GM12801 (cell line): Measurements from ENCODE around the gene MS4A15.

Experiments used
- TF ChIP-seq, protein P1 (sequence below): IDR thresholded peaks from one replicate; pipeline ENCODE4 v1.5.1; 2011; ENCODE audit warnings: control low read depth; ENCODE audit not compliant: insufficient read length; ENCODE audit errors: extremely low read depth

Gene MS4A15

DNA sequence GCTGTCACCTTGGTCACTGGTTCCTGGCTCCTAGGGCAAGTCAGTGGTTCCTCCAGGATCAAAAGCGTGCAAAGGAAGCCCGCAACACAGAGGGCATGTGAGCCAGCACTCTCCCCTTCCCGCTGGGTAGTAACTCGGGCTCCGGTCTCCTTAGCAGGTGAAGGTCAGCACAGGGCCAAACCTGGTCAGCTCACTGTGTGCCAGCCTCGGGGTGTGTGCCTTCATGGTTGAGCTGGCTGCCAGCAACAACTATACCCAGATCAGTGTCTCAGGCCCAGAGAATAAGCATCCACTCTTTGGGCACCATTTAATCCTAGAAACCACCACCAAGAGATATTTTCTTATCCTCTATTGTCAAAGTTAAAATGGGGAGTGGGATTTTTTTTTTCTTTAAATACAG lies 69.1 kb downstream of the MS4A15 start:
- TF ChIP-seq, protein P1, sequence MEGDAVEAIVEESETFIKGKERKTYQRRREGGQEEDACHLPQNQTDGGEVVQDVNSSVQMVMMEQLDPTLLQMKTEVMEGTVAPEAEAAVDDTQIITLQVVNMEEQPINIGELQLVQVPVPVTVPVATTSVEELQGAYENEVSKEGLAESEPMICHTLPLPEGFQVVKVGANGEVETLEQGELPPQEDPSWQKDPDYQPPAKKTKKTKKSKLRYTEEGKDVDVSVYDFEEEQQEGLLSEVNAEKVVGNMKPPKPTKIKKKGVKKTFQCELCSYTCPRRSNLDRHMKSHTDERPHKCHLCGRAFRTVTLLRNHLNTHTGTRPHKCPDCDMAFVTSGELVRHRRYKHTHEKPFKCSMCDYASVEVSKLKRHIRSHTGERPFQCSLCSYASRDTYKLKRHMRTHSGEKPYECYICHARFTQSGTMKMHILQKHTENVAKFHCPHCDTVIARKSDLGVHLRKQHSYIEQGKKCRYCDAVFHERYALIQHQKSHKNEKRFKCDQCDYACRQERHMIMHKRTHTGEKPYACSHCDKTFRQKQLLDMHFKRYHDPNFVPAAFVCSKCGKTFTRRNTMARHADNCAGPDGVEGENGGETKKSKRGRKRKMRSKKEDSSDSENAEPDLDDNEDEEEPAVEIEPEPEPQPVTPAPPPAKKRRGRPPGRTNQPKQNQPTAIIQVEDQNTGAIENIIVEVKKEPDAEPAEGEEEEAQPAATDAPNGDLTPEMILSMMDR: no peak
